Gastrocnemius medialis (tissue), 4 donors: ENCODE data around the gene LRP2BP.

ENCODE experiments used
- CTCF ChIP-seq, 5 experiments: fragments of 450-650 bp in 3 of 5; fragments of 200-600 bp in 2 of 5; sonication (generic) in 2 of 5; IDR thresholded peaks in 4 of 5; conservative IDR thresholded peaks in 1 of 5; 1 replicate in 4 of 5; 2 replicates in 1 of 5; pipeline ENCODE4 v1.5.1; 2016 to 2019; ENCODE audit warnings: antibody characterized with exemption in 5 of 5, mild to moderate bottlenecking in 3 of 5, moderate library complexity in 3 of 5
- POLR2A ChIP-seq, 2 donors: fragments of 450-650 bp; IDR thresholded peaks; one replicate each; pipeline ENCODE4 v1.6.1; 2017; ENCODE audit warnings: antibody characterized with exemption in 2 of 2, mild to moderate bottlenecking in 2 of 2, moderate library complexity in 2 of 2

- TF ChIP-seq POLR2A (IDR thresholded peaks at IDR 0.05) (no peak), CTCF (IDR thresholded peaks at IDR 0.05 in 4 of 5, conservative IDR thresholded peaks at IDR 0.05 in 1 of 5) (no peak)
These were observed 29.4 kb upstream of the LRP2BP start for GRCh38 chr4:185424905-185425646.
